Liver (tissue), 9 donors: Measurements from ENCODE around the gene STUM. TPM values are rescaled to one million over a fixed set of nuclear protein-coding genes. Genes with fewer than 3 reads are reported as not detected.

Experiments used
- DNase-seq: peaks from one replicate; pipeline ENCODE4 v3.0.0-alpha.2; 2017; ENCODE audit warnings: low spot score
- H3K27ac ChIP-seq, 2 donors: one replicate each; pipeline ENCODE4 v1.7.0; 2013; ENCODE audit warnings: inconsistent platforms in 2 of 2, low read length in 2 of 2, control low read depth in 1 of 2, low read depth in 1 of 2, mild to moderate bottlenecking in 1 of 2
- H3K27me3 ChIP-seq, 4 donors: one replicate each; pipeline versions ENCODE4 v1.6.1 to v1.7.0; 2013; ENCODE audit warnings: low read length in 3 of 4, inconsistent platforms in 1 of 4, mild to moderate bottlenecking in 1 of 4, moderate library complexity in 1 of 4; ENCODE audit not compliant: control insufficient read depth in 4 of 4, insufficient read depth in 4 of 4
- H3K36me3 ChIP-seq, 4 donors: one replicate each; pipeline versions ENCODE4 v1.6.1 to v1.7.0; 2013; ENCODE audit warnings: low read length in 3 of 4, mild to moderate bottlenecking in 3 of 4, low read depth in 1 of 4, moderate library complexity in 1 of 4; ENCODE audit not compliant: control insufficient read depth in 4 of 4, insufficient read depth in 3 of 4
- H3K4me1 ChIP-seq, 4 donors: one replicate each; pipeline versions ENCODE4 v1.6.1 to v1.7.0; 2013; ENCODE audit warnings: low read length in 3 of 4, mild to moderate bottlenecking in 3 of 4, moderate library complexity in 1 of 4; ENCODE audit not compliant: control insufficient read depth in 4 of 4, insufficient read depth in 4 of 4
- H3K4me3 ChIP-seq, 3 donors: one replicate each; pipeline versions ENCODE4 v1.6.1 to v1.7.0; 2013; ENCODE audit warnings: low read length in 3 of 3, control low read depth in 1 of 3, low read depth in 1 of 3, mild to moderate bottlenecking in 1 of 3
- H3K9ac ChIP-seq, 2 donors: one replicate each; pipeline ENCODE4 v1.7.0; 2013; ENCODE audit warnings: low read length in 2 of 2, mild to moderate bottlenecking in 2 of 2, moderate library complexity in 2 of 2, control low read depth in 1 of 2, low read depth in 1 of 2
- H3K9me3 ChIP-seq, 4 donors: one replicate each; pipeline versions ENCODE4 v1.6.1 to v1.7.0; 2013; ENCODE audit warnings: low read length in 3 of 4; ENCODE audit not compliant: control insufficient read depth in 4 of 4
- CTCF ChIP-seq: fragments of 150-350 bp; IDR thresholded peaks from 2 replicates; pipeline ENCODE4 v1.5.1; 2017; ENCODE audit warnings: improper control_type of control experiment, low read depth, low read length; ENCODE audit not compliant: missing input control
- EGR1 ChIP-seq, 2 donors: IDR thresholded peaks; 2 replicates each; pipeline ENCODE4 v1.6.1; 2016 to 2018; ENCODE audit warnings: antibody characterized with exemption in 2 of 2, low read depth in 2 of 2
- FOXA2 ChIP-seq: IDR thresholded peaks from 2 replicates; pipeline ENCODE4 v1.6.1; 2016; ENCODE audit warnings: antibody characterized with exemption
- GABPA ChIP-seq, 2 donors: IDR thresholded peaks in 1 of 2; conservative IDR thresholded peaks in 1 of 2; 2 replicates each; pipeline ENCODE4 v1.6.1; 2016; ENCODE audit warnings: antibody characterized with exemption in 2 of 2, mild to moderate bottlenecking in 1 of 2, moderate library complexity in 1 of 2
- HNF4A ChIP-seq, 2 donors: conservative IDR thresholded peaks; 2 replicates each; pipeline ENCODE4 v1.6.1; 2016; ENCODE audit warnings: antibody characterized with exemption in 2 of 2, mild to moderate bottlenecking in 2 of 2
- HNF4G ChIP-seq: IDR thresholded peaks from 2 replicates; pipeline ENCODE4 v1.6.1; 2016; ENCODE audit warnings: antibody characterized with exemption
- JUND ChIP-seq, 2 donors: IDR thresholded peaks; 2 replicates each; pipeline ENCODE4 v1.6.1; 2016; ENCODE audit warnings: antibody characterized with exemption in 2 of 2
- RAD21 ChIP-seq, 2 donors: IDR thresholded peaks; 2 replicates each; pipeline ENCODE4 v1.6.1; 2016; ENCODE audit warnings: antibody characterized with exemption in 2 of 2, mild to moderate bottlenecking in 2 of 2
- RXRA ChIP-seq, 2 donors: IDR thresholded peaks; 2 replicates each; pipeline ENCODE4 v1.6.1; 2017 to 2018; ENCODE audit warnings: antibody characterized with exemption in 2 of 2, mild to moderate bottlenecking in 1 of 2
- SP1 ChIP-seq: IDR thresholded peaks from 2 replicates; pipeline ENCODE4 v1.6.1; 2018; ENCODE audit warnings: antibody characterized with exemption, mild to moderate bottlenecking
- TAF1 ChIP-seq: conservative IDR thresholded peaks from 2 replicates; pipeline ENCODE4 v1.6.1; 2016; ENCODE audit warnings: antibody characterized with exemption, mild to moderate bottlenecking
- YY1 ChIP-seq: IDR thresholded peaks from 2 replicates; pipeline ENCODE4 v1.6.1; 2016; ENCODE audit warnings: antibody characterized with exemption, mild to moderate bottlenecking
- ZBTB33 ChIP-seq: IDR thresholded peaks from 2 replicates; pipeline ENCODE4 v1.6.1; 2016; ENCODE audit warnings: antibody characterized with exemption
- WGBS: extraction: QIAGEN DNeasy Blood & Tissue Kit; methylation state at CpG from one replicate; pipeline ENCODE4 v1.1.7; 2013; 5-methylcytosine and 5-hydroxymethylcytosine counted together
- polyA plus RNA-seq, 2 donors: library from polyadenylated mRNA; stranded (reverse) in 1 of 2; unstranded in 1 of 2; fragments of 200-250 nt in 1 of 2; fragments of >200 nt in 1 of 2; fragmentation: Nextera tagmentation in 1 of 2; extraction: Ambion mirVana in 1 of 2; gene quantifications; one replicate each; pipeline versions ENCODE4 v1.2.1 to v1.2.3, GENCODE V29; 2013 to 2015
- total RNA-seq, 2 donors: library from RNA; depleted of rRNA; stranded (reverse); fragments of >200 nt; gene quantifications; one replicate each; pipeline ENCODE4 v1.2.3, GENCODE V29; 2014
- TF ChIP-seq, protein P1 (sequence below): IDR thresholded peaks from 2 replicates; pipeline ENCODE4 v1.6.1; 2016; ENCODE audit warnings: antibody characterized with exemption
- donor health status: healthy.
- donor health status: healthy.
- donor health status: healthy.
- donor health status: healthy.
- donor health status: healthy.

STUM gene
- total and polyA plus RNA-seq, 4 donors: 0.03 to 0.14 (median 0.07) TPM

- Histone ChIP-seq H3K27me3 (no peaks in the 10 kb centered on the region), H3K9ac (no peak overlapping the region), H3K4me1 (peaks cover 0 to 6% (median 0%) of the 10 kb centered on the region in 4 donors), H3K4me3 (no peak overlapping the region), H3K27ac (no peak overlapping the region), H3K9me3 (no peaks in the 10 kb centered on the region), H3K36me3 (peaks cover 0 to 3% (median 0%) of the 10 kb centered on the region in 4 donors)
- WGBS: 65% methylated on average over 7 of the region's 7 CpGs
- DNase-seq: no peak
- TF ChIP-seq RAD21 (IDR thresholded peaks at IDR 0.05) (peak; percentile 53 to 62), FOXA2 (no peak), EGR1 (IDR thresholded peaks at IDR 0.05; ENCODE audit: low read depth in 2 of 2) (no peak), RXRA (IDR thresholded peaks at IDR 0.05) (no peak)
Observed at GRCh38 chr1:226649780-226650179, 101.2 kb downstream of the STUM start.

GRCh38 chr1:226650236-226650841 is 101.8 kb downstream of the STUM start:
- H3K9ac ChIP-seq: no peak overlapping the region
- no peak for TF ChIP-seq RAD21 (IDR thresholded peaks at IDR 0.05)
- TF ChIP-seq SP1: no peak
- TF ChIP-seq RXRA (IDR thresholded peaks at IDR 0.05): no peak
- TF ChIP-seq, protein P1, sequence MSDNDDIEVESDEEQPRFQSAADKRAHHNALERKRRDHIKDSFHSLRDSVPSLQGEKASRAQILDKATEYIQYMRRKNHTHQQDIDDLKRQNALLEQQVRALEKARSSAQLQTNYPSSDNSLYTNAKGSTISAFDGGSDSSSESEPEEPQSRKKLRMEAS: no peak
- no peak for TF ChIP-seq YY1
- TF ChIP-seq HNF4A (conservative IDR thresholded peaks at IDR 0.05): no peak
- TF ChIP-seq HNF4G: no peak
- H3K9me3 ChIP-seq: no peaks in the 10 kb centered on the region
- peaks cover 0 to 3% (median 0%) of the 10 kb centered on the region in 4 donors for H3K36me3 ChIP-seq
- 53% methylated on average over 11 of the region's 11 CpGs for WGBS
- H3K4me3 ChIP-seq: no peak overlapping the region
- H3K27me3 ChIP-seq: no peaks in the 10 kb centered on the region
- peaks cover 0 to 6% (median under 1%) of the 10 kb centered on the region in 4 donors for H3K4me1 ChIP-seq
- no peak overlapping the region for H3K27ac ChIP-seq
- no peak for DNase-seq

DNA sequence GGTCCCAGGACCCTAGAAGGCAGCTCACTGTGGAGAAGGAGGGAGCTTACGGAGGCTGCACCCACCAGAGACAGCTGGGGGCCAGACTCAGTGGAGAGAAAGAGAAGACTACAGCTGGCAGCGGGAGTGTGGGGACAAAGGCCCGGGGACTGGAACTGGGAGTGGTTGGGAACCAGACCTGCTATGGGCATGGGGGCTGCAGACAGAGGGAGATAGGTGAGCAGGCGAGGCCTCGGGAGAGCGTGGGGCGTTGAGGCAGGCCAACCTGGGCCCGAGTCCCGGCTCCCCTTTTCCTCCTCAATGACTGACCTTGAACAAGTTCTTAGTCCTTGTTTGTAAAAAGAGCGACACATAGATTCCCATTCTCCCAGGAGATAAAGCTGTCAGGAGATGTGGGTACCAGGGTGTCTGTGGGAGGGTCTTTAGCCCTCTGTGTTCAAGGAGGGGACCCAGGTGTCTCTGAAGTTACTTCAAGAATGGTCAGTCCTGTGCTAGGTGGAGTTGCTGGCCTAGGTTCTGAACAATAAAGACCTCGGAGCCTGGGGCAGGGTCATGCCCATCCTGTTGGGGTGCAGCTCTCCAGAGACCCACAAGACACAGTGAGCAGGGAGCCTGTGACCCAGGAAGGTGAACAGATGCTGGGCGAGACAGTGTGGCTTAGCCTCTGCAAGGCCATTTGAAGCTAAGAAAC is 102.6 kb downstream of the STUM start:
- H3K36me3 ChIP-seq: peaks cover 0 to 3% (median 0%) of the 10 kb centered on the region in 4 donors
- no peak overlapping the region for H3K9ac ChIP-seq
- WGBS: 93% methylated on average over 12 of the region's 12 CpGs
- no peak overlapping the region for H3K4me3 ChIP-seq
- TF ChIP-seq RXRA (IDR thresholded peaks at IDR 0.05) (no peak), ZBTB33 (no peak), RAD21 (IDR thresholded peaks at IDR 0.05) (no peak), TAF1 (no peak), HNF4G (no peak), JUND (IDR thresholded peaks at IDR 0.05) (no peak), YY1 (no peak), CTCF (no peak), GABPA (IDR thresholded peaks at IDR 0.05 in 1 of 2, conservative IDR thresholded peaks at IDR 0.05 in 1 of 2) (no peak), FOXA2 (no peak)
- TF ChIP-seq, protein P1: no peak
- no peaks in the 10 kb centered on the region for H3K9me3 ChIP-seq
- H3K4me1 ChIP-seq: peaks cover 0 to 12% (median 1%) of the 10 kb centered on the region in 4 donors
- H3K27ac ChIP-seq: no peak overlapping the region
- no peaks in the 10 kb centered on the region for H3K27me3 ChIP-seq
- no peak for DNase-seq
